IPS-18a (cell line): Measurements from ENCODE around the gene SPNS3.

Experiments
- H3K27ac ChIP-seq: one replicate; pipeline ENCODE4 v1.5.1; 2013; ENCODE audit warnings: low read length
- H3K27me3 ChIP-seq: one replicate; pipeline ENCODE4 v1.6.1; 2013; ENCODE audit warnings: mild to moderate bottlenecking, low read length; ENCODE audit not compliant: control insufficient read depth, insufficient read depth
- H3K36me3 ChIP-seq: one replicate; pipeline ENCODE4 v1.6.1; 2013; ENCODE audit warnings: low read depth, low read length; ENCODE audit not compliant: control insufficient read depth
- H3K4me1 ChIP-seq: one replicate; pipeline ENCODE4 v1.6.1; 2013; ENCODE audit warnings: low read depth, low read length; ENCODE audit not compliant: control insufficient read depth
- H3K4me3 ChIP-seq: one replicate; pipeline ENCODE4 v1.5.1; 2013; ENCODE audit warnings: low read length
- H3K9ac ChIP-seq: one replicate; pipeline ENCODE4 v1.6.1; 2013; ENCODE audit warnings: mild to moderate bottlenecking, low read length, moderate library complexity
- H3K9me3 ChIP-seq: one replicate; pipeline ENCODE4 v1.6.1; 2013; ENCODE audit warnings: low read depth, low read length; ENCODE audit not compliant: control insufficient read depth

Gene SPNS3

DNA sequence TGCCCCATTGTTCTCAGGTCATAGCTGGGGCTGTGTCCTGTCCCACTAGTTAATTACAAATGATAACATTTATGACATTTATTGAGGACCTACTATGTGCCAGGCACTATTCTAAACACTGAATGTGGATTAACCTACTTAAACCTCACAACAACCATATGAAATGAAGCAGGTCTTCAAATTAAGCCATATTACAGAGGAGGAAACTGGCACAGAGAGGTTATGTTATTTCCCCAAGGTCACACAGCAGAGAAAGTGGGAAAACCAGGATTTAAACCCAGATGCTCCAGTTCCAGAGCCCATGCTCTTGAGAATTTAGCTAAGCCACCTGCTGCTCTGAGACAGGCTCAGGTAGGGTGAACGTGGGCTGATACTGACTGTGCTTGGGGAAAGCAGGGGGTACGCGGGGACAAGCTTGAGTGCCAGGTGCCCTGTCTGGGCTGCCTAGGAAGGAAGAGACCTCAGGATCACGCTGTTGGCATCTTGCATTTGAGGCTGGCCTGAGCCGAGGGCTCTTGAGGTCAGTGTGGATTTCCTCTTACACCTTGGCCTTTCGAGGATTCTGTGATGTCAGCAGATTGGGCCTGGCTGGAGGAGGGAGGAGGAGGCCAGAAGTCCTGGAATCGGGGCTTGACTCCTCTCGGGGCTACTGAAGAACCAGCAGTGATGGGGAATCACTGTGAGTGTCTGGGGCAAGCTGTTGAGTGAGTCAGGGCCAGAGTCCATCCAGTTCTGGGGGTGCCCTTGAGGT, 73.8 kb downstream of the SPNS3 start:
- H3K4me1 ChIP-seq = no peaks in the 10 kb centered on the region

GRCh38 chr17:4508207-4508606, 74.5 kb downstream of the SPNS3 start:
- H3K27me3 ChIP-seq = no peaks in the 10 kb centered on the region
- no peaks in the 10 kb centered on the region for H3K4me1 ChIP-seq
- no peaks in the 10 kb centered on the region for H3K9me3 ChIP-seq
- no peak overlapping the region for H3K4me3 ChIP-seq
- no peak overlapping the region for H3K27ac ChIP-seq
- no peaks in the 10 kb centered on the region for H3K36me3 ChIP-seq
- H3K9ac ChIP-seq = no peak overlapping the region

More for the DNA sequence above, 73.8 kb downstream of the SPNS3 start:
- no peak overlapping the region for H3K9ac ChIP-seq
- no peak overlapping the region for H3K4me3 ChIP-seq
- H3K27ac ChIP-seq = no peak overlapping the region
- H3K9me3 ChIP-seq = no peaks in the 10 kb centered on the region
- H3K36me3 ChIP-seq = no peaks in the 10 kb centered on the region
- H3K27me3 ChIP-seq = no peaks in the 10 kb centered on the region

DNA sequence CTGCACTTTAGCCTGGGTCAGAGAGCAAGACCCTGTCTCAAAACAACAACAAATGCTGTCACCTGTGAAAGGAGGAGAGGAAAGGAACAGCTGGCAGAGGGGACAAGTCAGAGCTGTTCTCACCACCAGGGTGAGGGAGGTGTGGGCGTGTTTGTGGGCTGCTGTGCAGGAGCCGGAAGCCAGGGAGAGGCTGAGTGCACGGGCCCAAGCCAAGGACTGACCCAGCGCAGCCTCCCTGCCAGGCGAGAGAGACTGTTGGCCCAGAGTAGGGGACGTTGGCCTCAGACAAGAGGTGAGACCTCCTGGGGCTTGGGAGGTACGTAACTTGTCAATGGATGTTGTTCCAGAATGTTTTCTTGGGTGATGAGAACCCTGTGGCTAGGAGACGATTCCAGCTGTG, 75.7 kb downstream of the SPNS3 start:
- no peak overlapping the region for H3K4me3 ChIP-seq
- no peaks in the 10 kb centered on the region for H3K36me3 ChIP-seq
- no peak overlapping the region for H3K9ac ChIP-seq
- H3K27me3 ChIP-seq = no peaks in the 10 kb centered on the region
- no peaks in the 10 kb centered on the region for H3K4me1 ChIP-seq
- no peak overlapping the region for H3K27ac ChIP-seq
- H3K9me3 ChIP-seq = no peaks in the 10 kb centered on the region

GRCh38 chr17:4509923-4510617, 76.3 kb downstream of the SPNS3 start:
- no peak overlapping the region for H3K4me3 ChIP-seq
- no peak overlapping the region for H3K9ac ChIP-seq
- no peaks in the 10 kb centered on the region for H3K4me1 ChIP-seq
- no peaks in the 10 kb centered on the region for H3K9me3 ChIP-seq
- no peak overlapping the region for H3K27ac ChIP-seq
- H3K27me3 ChIP-seq = no peaks in the 10 kb centered on the region
- no peaks in the 10 kb centered on the region for H3K36me3 ChIP-seq

- Histone ChIP-seq H3K9ac (no peak overlapping the region), H3K36me3 (no peaks in the 10 kb centered on the region), H3K27ac (no peak overlapping the region), H3K27me3 (no peaks in the 10 kb centered on the region), H3K4me1 (no peaks in the 10 kb centered on the region), H3K9me3 (no peaks in the 10 kb centered on the region), H3K4me3 (no peak overlapping the region)
These were observed 76.8 kb downstream of the SPNS3 start for GRCh38 chr17:4510618-4510941.

- Histone ChIP-seq H3K9ac (no peak overlapping the region), H3K27me3 (no peaks in the 10 kb centered on the region), H3K27ac (no peak overlapping the region), H3K9me3 (no peaks in the 10 kb centered on the region), H3K4me1 (no peaks in the 10 kb centered on the region), H3K36me3 (no peaks in the 10 kb centered on the region), H3K4me3 (no peak overlapping the region)
These were observed 77.6 kb downstream of the SPNS3 start for GRCh38 chr17:4511199-4511932.

- Histone ChIP-seq H3K27ac (no peak overlapping the region), H3K9me3 (no peaks in the 10 kb centered on the region), H3K27me3 (no peaks in the 10 kb centered on the region), H3K4me3 (no peak overlapping the region), H3K4me1 (no peaks in the 10 kb centered on the region), H3K9ac (no peak overlapping the region), H3K36me3 (no peaks in the 10 kb centered on the region)
These were observed 78.7 kb downstream of the SPNS3 start for GRCh38 chr17:4512156-4513112.

DNA sequence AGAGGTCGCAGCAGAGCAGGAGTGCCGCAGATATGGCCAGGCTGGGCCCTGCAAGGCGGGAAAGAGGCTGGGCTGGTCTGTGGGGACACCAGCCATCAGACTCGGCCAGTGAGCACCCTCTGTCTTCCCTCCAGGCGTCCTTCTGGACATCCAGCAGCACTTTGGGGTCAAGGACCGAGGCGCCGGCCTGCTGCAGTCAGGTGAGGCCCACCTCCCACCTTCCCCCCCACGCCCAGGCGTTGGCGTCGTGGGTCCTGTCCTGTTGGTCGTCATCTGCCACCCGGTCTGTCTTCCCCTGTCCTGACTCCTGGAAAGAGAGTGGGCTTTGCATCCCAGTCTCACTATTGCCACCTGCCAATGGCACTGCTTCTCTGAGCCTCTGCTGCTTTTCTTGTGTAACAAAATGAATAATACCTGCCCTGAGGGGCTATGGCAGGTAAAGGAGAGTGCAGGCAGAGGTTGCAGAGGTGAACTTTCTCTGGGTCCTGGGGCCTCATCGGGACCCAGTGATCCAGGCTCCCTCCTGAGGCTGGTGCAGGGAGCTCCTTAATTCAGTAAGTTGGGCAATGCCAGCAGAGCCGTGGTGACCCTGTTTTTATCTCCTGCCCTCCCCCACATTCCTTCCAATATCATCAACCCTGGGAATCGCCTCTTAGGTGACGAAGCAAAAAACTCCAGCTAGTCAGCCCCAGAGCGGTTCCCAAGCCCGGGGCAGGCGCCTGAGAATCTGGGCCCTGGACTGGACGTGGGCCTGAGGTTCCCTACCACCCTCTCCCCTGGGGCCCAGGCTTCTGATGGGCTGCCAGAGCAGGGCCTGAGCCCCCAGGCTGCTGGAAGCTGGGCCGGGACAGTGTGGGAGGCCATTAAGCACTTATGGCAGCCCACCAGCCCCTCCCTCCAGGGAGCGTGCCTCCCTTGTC, 79.6 kb downstream of the SPNS3 start:
- H3K4me1 ChIP-seq = no peaks in the 10 kb centered on the region
- no peak overlapping the region for H3K4me3 ChIP-seq
- H3K36me3 ChIP-seq = no peaks in the 10 kb centered on the region
- H3K9ac ChIP-seq = no peak overlapping the region
- no peak overlapping the region for H3K27ac ChIP-seq
- H3K9me3 ChIP-seq = no peaks in the 10 kb centered on the region
- no peaks in the 10 kb centered on the region for H3K27me3 ChIP-seq

DNA sequence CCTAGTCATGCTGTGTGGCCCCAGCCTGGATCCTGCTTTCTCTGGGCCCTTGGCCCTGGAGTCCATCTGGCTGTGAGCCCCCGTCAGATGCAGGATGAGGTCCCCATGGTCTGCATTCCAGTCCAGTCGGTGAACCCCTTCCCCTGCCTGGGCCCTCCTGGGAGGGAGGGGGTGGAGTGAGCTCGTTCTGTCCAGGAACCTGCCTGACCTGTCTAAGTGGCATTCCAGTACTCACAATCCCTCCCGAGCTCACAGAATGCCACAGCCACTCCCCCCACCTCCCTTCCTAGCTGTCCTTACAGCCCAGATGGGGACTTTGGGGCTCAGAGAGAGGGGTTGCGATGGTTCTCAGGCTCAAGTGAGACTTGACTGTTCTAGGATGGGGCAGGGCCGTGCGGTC, 80.5 kb downstream of the SPNS3 start:
- no peaks in the 10 kb centered on the region for H3K27me3 ChIP-seq
- H3K4me1 ChIP-seq = no peaks in the 10 kb centered on the region
- H3K27ac ChIP-seq = no peak overlapping the region
- H3K4me3 ChIP-seq = no peak overlapping the region
- no peaks in the 10 kb centered on the region for H3K9me3 ChIP-seq
- no peak overlapping the region for H3K9ac ChIP-seq
- H3K36me3 ChIP-seq = no peaks in the 10 kb centered on the region

DNA sequence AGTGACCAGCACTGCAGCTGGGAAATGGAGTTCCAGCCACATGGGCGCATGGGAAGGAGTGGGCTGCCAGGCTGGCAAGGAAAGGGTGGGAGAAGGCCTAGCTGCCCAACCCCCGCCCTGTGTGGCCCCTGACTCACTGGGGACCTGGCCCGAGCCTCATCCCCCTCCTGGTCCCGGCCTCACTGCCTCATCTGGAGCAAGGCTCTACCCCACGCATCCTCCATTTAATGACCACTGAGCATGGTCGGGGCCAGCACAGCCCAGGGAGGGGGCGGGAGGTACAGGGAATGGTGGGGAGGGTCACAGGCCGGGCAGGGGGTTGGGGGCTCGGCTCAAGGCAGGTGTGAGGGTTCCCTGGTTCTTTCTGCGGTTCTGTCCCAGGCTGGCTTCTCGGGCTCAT, 81.0 kb downstream of the SPNS3 start:
- Histone ChIP-seq H3K4me3 (no peak overlapping the region), H3K4me1 (no peaks in the 10 kb centered on the region), H3K27ac (no peak overlapping the region), H3K9me3 (no peaks in the 10 kb centered on the region), H3K27me3 (no peaks in the 10 kb centered on the region), H3K9ac (no peak overlapping the region), H3K36me3 (no peaks in the 10 kb centered on the region)
